ENCODE measurements around the gene KATNIP.
A peak's percentile ranks its signal among the peaks of the same experiment; 100 is the strongest.

KATNIP gene

DNA sequence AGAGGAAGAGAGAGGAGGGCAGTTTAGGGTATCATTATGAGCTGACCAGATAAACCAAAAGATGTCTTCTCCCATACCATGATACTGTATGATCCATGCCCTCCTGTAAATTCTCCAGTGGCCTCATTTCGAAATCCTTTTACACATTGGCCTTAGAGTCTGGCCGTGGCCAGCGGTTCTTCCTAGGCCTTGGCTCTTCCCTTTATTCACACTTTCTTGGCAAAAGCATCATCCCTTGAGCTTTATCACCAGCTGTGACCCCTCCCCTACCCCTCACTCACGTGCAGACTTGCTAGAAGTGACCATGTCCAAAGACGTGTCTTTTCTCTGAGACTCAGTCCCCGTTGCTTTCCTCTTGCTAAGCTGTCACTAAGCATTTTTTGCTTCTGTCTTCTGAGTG, 22.8 kb downstream of the KATNIP start:
- no peak for TF ChIP-seq CTCF (conservative IDR thresholded peaks at IDR 0.05; ENCODE audit: low read depth, low read length)
- DNase-seq (ENCODE audit: low read depth): peak; percentile 22
- no peak overlapping the region for H3K4me3 ChIP-seq (ENCODE audit: low read depth, low read length)

- no peak for TF ChIP-seq CTCF (conservative IDR thresholded peaks at IDR 0.05; ENCODE audit: low read depth, low read length)
- DNase-seq (ENCODE audit: low read depth): no peak
These were observed 26.8 kb downstream of the KATNIP start for GRCh38 chr16:27576729-27577128.

DNA sequence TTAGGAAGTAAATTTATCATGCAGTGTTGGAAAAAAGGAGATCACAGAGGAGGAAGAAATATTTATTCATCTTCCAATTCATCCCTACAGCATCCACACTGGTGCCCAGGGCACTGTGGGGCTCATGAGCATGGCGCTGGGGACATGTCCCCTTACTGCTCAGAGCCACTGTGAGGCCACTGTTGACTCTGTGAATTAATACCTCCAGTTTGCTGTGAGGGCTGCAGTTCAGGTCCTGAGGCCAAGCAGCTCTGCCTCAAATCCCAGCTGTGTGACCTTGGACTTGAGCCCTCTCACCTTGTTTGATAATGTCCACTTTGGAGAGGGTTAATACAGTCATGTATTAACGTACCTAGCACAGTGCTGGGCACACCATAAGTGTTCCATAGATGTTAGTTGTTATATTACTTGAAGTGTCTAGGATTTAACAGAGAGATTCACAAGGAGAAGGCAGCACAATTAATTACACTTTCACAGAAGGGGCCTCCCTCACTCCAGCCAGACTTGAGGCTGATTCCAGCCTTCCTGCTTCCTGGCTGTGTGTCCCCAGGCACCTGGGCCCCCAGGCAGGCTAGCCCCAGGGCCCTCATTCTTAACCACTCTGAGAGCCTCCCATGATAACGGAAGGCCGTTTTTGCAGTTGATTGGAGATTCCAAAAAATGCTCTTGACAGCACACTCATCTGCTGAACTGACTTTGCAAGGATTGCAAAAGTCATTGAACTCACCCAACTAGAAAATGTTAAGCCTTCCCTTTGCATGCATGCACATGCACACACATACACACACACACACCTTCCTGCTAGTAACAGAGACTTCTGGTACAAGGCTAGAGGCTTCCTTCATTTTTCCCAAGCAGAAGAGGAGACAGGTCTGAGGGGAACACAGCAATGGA, 29.4 kb downstream of the KATNIP start:
- H3K4me3 ChIP-seq (ENCODE audit: low read depth, low read length): no peak overlapping the region
- peak; percentile 52 for DNase-seq (ENCODE audit: low read depth)
- no peak for TF ChIP-seq CTCF (conservative IDR thresholded peaks at IDR 0.05; ENCODE audit: low read depth, low read length)

More at GRCh38 chr16:27576729-27577128, 26.8 kb downstream of the KATNIP start:
- no peak overlapping the region for H3K4me3 ChIP-seq (ENCODE audit: low read depth, low read length)

GRCh38 chr16:27582883-27583282, 32.9 kb downstream of the KATNIP start:
- H3K4me3 ChIP-seq (ENCODE audit: low read depth, low read length): no peak overlapping the region
- no peak for TF ChIP-seq CTCF (conservative IDR thresholded peaks at IDR 0.05; ENCODE audit: low read depth, low read length)
- DNase-seq (ENCODE audit: low read depth): no peak

DNA sequence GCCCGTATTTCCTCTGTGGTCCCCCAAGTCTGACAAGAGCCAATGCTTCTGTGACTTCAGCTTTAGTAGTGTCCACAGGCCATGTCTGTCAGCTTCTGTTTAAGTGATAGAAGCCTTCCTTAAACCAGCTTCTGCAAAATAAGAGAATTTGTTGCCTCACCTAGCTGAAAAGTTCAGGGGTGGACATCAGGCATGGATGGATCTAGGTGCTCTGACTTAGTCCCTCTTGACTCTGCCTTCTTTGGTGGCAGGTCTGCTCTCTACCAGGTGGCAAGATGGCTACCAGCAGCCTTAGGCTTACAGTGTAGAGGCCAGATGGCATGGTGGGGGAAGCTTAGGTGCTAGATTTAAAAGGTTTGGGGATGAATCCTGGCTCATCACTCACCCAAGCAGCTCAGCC, 33.7 kb downstream of the KATNIP start:
- DNase-seq (ENCODE audit: low read depth): no peak
- no peak for TF ChIP-seq CTCF (conservative IDR thresholded peaks at IDR 0.05; ENCODE audit: low read depth, low read length)
- no peak overlapping the region for H3K4me3 ChIP-seq (ENCODE audit: low read depth, low read length)

- no peak overlapping the region for H3K4me3 ChIP-seq (ENCODE audit: low read depth, low read length)
- TF ChIP-seq CTCF (conservative IDR thresholded peaks at IDR 0.05; ENCODE audit: low read depth, low read length): no peak
- DNase-seq (ENCODE audit: low read depth): no peak
These were observed 35.3 kb downstream of the KATNIP start for GRCh38 chr16:27585200-27585599.

- DNase-seq (ENCODE audit: low read depth): no peak
- TF ChIP-seq CTCF (conservative IDR thresholded peaks at IDR 0.05; ENCODE audit: low read depth, low read length): no peak
- no peak overlapping the region for H3K4me3 ChIP-seq (ENCODE audit: low read depth, low read length)
These were observed 36.8 kb downstream of the KATNIP start for GRCh38 chr16:27586711-27587110.
